LoVo (cell line): ENCODE measurements around the gene SYNM.

ENCODE experiments used
- DNase-seq: peaks from one replicate; pipeline ENCODE4 v3.0.0-alpha.2; 2016; ENCODE audit warnings: low spot score

The SYNM gene

GRCh38 chr15:99084965-99085364, 19.9 kb upstream of the SYNM start:
- no peak for DNase-seq

- DNase-seq = no peak
Measured at GRCh38 chr15:99085413-99086326, 19.2 kb upstream of the SYNM start.

- no peak for DNase-seq
Measured at GRCh38 chr15:99086327-99086667, 18.6 kb upstream of the SYNM start.

- DNase-seq = no peak
Measured at GRCh38 chr15:99087405-99087943, 17.4 kb upstream of the SYNM start.

GRCh38 chr15:99090011-99090699, 14.7 kb upstream of the SYNM start:
- DNase-seq = no peak

- DNase-seq = no peak
Measured at GRCh38 chr15:99090938-99091337, 13.9 kb upstream of the SYNM start.

- DNase-seq = no peak
Measured at GRCh38 chr15:99092554-99093172, 12.2 kb upstream of the SYNM start.

- DNase-seq = no peak
Measured at GRCh38 chr15:99095626-99096025, 9.3 kb upstream of the SYNM start.

- no peak for DNase-seq
Measured at GRCh38 chr15:99096173-99096893, 8.5 kb upstream of the SYNM start.

GRCh38 chr15:99096894-99097426, 7.9 kb upstream of the SYNM start:
- DNase-seq = no peak

- DNase-seq = no peak
Measured at GRCh38 chr15:99097441-99098410, 7.2 kb upstream of the SYNM start.

- no peak for DNase-seq
Measured at GRCh38 chr15:99098426-99098825, 6.5 kb upstream of the SYNM start.

- no peak for DNase-seq
Measured at GRCh38 chr15:99098991-99099390, 5.9 kb upstream of the SYNM start.

- DNase-seq = no peak
Measured at GRCh38 chr15:99099661-99100060, 5.2 kb upstream of the SYNM start.

GRCh38 chr15:99100245-99101173, 4.4 kb upstream of the SYNM start:
- peak; percentile 83 for DNase-seq

GRCh38 chr15:99101501-99101900, 3.4 kb upstream of the SYNM start:
- DNase-seq = no peak

- DNase-seq = no peak
Measured at GRCh38 chr15:99102332-99103235, 2.3 kb upstream of the SYNM start.

- DNase-seq = no peak
Measured at GRCh38 chr15:99103279-99103678, 1.6 kb upstream of the SYNM start.
